ENCODE data around the gene HOXD9.

HOXD9 gene

DNA sequence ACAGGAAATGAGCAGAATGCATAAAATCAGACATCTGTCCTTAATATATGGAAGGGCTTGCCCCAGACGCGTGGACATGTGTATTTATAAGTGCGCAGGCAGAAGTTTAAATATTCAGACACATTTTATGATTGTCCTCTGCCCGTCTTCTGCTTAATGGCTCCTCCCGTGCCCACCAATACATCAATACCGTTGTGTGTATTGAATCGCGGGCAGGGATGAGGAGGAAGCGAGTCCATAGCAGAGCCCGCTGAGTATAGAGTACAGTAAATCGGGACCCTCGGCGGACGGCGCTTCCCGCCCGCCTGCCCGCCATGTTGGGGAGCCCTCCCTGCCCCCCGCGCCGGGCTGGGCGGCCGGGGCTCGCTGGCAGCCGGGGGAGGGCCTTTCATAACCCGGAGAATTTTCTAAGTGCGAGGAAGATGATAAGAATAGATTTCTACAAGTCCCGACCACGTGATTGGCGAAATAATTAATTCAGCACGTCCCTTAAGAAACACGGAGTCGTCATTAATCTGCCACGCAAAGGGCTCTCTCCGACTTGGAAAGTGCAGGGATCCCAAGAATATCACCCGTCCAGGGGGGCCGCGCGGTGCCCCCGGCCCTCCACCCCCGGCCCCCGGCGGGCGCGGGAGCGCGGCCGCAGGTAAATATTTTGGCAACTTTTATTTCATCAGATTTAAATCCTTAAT, 34.4 kb downstream of the HOXD9 start, which contains the start of gene HOXD3:
HOXD3 (plus strand) TSS at position 501 of the 692 bp plus-strand sequence. CDS start 11,808 bp downstream, outside the sequence.
- no peak for DNase-seq

DNA sequence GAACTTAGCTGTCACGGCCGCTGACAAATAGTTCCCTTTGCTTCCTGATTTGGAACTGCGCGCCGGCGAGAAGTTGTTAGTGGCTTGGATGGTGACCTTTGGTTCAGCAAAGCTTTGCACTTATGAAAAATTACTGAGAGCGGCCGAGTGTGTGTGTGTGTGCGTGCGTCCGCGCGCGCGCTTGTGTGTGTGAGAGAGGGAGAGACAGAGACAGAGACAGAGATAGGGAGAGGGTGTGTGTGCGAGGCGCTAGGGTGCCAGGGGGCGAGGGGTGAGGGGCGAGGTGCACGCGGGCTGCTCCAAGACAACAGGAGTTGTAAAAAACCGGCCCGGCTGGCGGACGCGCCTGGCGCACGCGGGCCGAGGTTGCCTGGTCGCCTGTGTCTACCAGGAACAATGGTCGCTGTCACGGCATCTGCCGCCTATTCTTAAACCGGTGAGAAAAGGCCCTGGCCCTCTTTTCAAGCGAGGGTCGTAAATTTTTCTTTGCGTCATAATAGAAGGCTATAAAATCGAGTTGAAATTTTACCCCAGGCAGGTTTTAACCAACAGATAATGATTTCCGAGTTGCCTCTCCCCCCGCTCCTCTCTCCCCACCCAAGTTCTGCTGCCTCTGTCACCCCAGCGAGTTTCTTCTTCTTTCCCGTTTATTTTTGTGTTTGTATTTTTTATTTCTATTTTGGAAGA, 35.1 kb downstream of the HOXD9 start:
- DNase-seq, result no peak

DNA sequence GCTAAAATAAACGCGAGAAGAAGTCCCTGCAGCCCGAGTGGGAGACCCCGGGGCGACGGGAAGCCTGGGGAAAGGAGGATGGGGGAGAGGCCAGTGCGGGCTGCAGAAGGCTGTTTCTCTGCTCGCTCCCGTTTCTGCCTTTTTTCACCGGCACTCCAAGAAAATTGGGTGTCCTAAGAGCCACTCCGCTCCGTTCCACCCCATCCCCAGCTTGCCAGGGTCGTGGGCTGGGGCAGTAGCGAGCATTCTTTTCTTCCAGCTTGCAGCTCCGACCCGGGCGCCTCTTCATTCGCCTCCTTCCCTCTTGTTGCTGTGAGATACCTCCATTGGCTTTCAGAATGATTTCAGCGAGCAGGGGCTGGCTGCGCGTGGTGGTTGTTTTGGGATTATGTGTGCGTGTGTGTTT, 35.7 kb downstream of the HOXD9 start:
- DNase-seq, result no peak

DNA sequence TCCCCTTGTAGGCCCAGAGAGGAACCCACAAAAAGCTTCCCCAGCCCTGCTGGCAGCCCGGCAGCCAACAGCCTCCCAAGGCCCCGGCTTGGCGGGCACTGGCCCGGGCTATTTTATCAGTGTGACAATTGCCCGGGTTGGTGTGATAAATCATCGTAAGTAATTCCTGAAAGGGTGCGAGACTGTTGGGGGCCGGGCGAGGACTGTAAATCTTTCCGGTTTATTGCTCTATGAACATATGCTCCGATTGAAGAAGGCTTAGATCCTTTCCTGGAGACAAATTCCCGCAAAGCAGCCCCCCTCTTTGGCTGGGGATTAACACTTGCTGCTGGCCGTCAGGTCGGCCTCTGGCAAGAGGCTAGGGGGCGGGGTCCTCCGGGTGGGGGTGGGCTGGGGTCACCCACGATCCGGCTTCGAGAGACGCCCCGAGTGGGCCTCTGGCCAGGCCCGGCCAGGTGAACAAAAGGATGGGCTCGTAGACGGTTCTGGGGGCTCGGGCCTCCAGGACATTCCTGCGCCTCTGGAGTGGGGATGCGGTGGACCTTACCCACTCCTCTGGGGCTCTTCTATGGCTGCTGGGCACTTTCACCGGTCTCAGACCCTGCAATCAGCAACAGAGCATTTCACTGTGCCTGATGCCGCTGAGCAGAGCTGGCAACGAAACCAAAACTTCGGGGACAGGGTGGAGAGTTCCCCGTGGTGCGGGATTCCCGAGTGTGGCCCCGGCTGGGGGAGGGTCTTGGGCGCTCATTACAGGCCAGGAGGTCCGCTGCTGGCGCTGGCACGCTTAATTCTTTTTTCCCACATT, 36.5 kb downstream of the HOXD9 start:
- no peak for DNase-seq

DNA sequence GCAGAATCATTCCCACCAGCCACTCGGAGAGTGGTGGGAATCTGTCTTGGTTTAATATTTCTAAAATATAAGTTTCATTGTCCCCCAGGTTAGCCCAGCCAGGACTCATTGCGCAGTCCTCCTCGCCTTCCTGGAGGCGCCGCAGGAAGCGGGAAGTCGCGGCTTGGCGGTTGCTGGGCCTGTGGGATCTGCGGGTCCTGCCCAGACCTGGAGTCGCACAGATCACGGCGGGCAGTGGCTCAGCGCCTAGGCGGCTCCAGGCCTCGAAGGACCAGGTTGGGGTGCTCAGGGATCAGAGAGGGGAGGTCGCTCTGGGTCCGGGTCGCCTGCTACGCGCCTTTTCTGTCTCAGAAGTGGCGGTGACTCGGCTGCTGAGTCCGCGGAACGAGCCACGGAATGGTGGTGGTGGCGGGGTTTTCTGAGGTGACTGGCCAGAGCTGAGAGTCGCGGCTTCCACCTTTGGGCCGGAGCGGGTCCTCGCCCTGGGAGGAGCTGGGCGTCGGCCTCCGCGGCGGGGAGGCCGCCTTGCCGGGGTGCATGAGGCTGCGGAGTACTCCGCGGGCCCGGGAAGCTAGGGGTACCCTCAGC, 37.2 kb downstream of the HOXD9 start:
- no peak for DNase-seq

DNA sequence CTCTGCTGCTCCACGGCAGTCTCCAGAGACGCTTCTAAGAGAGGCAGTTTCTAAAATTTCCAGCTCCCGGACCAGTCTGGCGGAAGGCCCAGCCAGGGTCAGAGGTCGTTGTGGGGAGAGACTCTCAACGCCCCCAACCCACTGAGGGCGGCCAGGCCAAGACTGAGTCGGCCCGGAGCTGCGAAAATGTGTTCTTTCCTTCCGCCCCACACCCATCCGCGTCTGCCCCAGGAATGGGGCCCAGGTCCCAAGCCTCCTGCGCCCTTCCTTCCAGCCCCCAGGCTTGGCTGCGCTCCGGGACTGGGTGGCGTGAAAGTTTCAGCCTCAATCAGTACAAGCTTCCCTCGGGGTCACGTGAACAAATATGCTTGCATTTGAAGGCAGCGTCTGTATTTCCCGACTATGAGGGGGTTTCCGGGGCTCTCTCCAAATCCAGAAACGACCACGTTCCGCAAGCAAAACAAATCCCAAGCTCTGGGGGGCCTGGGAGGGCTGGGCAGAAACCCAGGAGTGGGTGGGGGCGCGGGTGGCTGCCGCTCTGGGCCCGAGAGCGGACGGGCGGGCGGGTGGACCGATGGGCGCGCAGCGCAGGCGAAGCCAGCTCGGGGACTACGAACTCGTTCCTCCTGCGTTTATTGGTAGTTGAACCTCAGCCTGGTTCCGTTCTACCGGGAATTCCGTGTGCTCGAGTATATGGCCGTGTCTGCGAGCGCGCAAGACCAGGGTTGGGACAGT, 37.9 kb downstream of the HOXD9 start:
- DNase-seq, result no peak

DNA sequence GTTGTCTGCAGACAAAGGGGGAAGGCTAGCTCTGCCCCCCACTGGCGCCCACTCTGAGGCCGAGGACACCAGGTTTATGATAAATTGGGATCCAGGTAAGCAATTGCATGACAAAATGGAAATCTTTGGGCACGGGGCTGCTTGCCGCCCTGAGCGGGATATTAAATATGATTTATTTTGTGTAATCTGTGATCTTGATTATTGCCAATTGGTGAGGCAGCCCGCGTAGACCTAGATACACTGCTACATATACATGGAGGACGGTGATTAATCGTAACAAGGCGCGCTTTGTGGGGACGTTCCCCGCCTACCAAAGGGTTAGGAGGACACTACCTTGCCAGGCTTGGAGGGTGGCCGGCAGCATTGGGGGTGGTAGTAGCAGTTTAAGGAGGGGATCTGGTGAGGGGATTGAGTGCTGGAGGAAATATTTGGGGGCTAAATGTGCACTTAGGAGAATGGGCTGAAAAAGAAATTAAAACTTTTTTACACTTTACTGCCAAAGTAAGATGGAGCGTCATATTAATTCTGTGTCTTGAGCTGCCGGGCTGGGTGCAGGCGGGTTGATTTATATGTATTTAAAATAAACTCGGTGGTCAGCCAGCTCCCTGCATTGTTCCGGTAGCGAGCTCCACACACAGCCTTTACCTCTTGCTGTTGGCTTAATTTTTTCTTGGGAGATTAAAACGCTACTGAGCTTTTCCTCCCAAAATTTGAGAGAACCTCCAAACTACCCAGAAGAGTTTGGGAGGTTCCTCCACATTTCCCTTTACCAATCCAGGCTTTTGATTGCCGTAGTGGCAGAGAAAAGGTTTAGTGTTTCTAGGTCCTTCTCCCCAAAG, 38.7 kb downstream of the HOXD9 start:
- no peak for DNase-seq

DNA sequence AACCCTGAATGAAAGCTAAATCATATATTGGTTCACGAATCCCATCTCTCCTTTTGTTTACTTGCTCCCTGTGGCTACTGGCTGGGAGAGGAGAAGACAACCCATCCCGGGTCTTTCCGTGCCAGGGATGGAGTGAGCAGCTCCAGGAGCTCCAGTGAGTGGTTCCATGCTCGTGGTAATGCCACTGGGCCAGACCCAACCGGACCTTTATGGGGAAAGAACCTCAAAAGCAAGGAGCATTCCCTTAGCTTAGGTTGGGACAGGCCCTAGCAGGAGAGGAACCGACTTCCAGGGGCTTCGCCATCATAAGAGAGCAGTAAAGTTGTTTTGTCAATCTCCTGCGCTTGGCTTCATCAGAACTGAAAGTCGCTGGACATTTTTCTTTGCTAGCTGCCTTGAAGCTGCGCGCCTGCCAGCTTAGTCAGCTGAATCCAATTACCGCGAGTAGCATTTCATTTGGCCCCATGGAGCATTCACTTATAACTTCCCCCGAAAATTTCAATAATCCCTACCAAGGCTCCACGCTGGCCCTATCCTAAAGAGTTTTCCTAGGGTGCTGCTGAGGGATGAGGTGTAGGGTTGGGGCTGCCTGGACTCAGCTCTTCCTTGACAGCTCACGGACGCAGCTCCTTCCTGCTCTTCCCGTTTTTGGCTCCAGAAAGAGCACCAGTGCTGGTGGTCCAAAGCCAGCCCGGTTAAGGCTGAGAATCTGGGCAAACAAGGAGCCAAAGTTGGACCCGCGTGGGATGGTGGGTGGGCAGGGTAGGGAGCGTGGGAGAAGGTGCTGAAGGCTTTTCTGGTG, 39.5 kb downstream of the HOXD9 start:
- no peak for DNase-seq

DNA sequence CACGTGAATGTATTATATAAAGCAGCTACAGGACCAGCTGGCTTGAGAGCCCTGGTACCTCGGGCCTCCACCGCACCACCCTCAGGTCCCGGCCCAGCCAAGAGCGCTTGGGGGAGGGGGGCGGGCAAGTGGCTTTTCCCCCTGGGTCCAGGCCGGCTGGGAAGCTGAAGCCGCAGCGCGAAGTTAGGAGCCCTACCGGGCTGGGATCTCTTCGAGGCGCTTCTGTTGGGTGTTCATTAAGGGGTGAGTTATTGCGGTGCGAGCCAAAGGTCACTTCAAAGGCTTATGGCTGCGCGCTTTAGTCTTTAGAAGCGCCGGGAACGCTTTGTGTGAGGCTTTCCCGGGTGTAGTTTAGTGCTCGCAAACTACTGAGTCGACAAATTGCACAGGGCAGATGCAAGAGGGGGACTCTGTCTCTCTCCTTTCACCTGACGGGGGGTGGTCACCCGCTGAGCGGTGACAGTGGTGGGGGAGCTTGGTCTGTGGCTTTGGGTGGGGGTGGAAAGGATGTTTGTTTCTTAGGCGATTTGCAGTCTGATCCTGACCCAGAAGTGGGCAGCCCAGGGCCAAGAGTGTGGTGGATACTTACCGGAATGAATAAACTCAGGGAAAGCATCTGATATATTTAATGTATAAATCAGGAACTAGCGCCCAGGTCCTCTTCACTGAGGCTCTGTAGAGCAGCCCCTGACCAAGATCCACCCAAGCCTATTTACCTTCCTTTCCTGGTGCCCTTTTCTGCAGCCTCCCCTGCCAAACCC, 40.6 kb downstream of the HOXD9 start:
- DNase-seq, result no peak

DNA sequence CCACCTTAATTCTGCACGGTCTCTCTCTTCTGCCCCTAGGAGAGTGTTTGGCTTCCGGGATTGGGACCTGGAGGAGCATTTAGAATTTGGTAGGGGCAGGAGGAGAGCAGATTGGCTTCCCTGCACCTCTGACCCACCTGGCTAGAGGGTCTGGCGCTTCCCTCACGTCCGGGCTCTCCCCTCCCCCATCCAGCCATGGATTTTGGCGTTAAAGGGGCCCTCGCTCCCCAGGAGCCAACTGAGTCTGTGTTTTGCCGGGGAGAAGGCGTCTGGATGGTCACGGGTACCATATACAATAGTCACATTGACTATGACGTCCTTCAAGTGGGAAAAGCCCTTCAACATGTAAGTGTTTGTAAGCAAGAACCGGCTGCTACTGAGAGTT, 41.1 kb downstream of the HOXD9 start:
- no peak for DNase-seq

DNA sequence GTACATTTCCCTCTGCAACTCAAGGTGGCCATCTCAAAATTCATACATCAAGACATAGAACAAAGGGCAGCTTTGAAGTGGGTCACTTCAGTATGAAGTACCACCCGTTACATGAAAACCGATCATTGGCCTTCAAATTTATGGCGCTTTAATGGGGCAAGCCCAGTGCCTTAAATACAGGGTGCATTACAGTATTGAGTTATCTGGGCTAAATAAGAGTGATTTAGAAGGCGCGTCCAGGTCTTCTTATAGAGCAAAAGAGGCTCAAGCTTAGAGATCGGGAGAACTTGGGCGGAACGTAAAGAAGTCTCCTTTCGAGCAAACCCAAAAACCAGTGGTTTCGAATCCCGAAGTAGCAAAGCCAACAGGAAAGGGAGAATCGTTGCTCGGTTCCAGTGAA, 41.7 kb downstream of the HOXD9 start:
- DNase-seq, result no peak

DNA sequence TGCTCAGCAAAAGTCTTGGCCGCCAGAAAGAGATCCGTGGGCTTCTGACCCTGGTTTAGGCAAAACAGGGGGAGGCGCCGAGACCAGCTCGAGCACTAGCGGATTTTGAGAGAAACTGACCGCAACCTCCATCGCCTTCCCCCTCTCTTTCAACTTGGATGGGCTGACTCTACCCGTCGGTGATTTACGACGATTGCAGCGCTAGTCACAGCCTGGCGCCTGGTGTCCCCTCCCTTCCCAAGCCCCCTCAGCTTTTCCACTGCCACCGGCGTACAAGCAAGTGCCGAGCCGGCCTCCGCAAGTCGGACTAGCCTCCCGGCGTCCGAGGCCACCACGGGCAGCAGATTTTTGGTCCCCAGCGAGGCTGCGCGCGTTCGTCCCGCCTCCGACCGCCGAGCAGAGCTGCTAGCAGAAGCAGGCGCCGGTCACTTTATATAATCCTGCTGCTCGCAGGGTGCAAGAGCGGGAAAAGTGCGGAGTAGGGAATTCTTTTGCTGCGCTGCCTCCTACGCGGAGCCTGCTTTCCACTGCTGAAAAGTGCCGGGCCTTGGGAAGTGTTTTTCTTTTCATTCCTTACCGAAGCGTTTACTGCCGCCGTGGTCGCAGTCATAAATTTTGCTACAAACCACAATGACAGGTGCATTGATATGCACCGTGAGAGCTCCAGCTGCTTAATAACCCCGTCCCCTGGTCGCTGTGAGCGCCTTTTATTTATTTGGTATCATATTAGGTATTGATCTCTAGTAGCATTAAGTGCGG, 42.3 kb downstream of the HOXD9 start:
- no peak for DNase-seq

DNA sequence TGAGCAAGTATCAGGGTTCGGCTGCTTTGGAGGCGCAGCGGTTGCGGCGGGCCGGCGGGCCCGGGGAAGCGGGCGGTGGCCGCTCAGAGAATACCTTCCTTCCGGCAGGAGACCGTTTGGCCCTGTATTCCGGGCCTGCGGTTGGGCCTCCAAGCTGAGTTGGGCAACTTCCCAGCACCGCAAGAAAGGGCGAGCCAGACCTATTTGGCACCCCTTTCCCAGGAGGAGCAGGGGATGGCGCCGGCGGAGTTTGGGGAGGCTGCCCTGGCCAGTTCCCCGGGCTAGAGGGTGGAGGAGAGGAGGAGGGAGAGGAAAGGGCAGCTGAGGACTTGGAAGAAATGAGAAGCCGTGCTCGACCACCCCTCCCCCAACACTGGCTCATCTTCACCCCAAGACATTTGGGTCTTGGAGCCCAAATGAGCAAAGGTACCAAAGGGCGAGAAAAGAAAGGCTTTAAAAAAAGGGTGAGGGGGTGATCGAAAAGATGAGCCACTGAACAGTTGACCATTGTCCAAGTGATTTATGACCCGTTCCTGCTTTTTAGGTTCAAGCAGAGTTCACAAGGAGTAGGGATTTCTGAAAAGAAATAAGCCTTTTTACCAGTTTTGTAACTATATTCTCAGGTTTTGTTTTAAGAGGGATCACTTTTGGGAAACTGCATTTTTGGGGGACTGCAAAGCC, 43.0 kb downstream of the HOXD9 start:
- DNase-seq, result no peak

DNA sequence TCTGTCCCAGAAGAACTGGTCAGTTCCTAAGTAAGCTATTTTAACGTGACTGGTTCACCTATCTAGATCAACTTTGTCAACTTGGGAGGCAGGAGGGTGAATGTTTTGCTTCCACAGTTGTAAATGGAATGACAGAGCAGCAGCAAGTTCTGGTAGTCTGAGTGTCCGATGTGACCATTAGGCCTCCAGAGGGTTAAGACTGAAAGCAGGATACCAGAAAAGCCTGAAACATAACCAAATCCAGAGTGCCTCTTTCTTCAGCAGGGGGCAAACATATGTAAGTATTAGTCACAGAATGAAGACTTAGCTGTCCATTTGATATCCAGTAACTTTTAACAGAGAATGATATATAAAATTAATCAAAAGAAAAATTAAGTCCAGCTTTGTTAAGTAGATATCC, 43.8 kb downstream of the HOXD9 start:
- DNase-seq, result no peak

DNA sequence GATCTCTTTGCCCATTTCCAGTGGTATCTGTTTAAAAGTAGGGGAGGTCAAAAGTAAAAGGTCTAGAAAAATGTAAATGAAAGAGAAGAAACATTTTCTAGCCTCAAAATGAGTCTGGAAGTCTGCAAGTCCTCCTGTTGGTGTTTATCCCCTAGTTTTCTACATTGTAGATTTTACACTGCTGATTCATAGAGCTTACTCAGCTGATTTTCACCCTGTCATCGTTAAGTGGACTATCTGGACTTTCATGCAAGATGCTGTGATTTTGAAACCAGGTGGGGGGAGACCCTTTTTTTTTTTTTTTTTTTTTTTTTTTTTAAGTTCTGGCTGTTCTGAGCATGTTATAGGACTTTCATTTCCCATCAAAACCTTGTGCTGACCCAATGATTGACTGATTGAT, 44.9 kb downstream of the HOXD9 start:
- no peak for DNase-seq

DNA sequence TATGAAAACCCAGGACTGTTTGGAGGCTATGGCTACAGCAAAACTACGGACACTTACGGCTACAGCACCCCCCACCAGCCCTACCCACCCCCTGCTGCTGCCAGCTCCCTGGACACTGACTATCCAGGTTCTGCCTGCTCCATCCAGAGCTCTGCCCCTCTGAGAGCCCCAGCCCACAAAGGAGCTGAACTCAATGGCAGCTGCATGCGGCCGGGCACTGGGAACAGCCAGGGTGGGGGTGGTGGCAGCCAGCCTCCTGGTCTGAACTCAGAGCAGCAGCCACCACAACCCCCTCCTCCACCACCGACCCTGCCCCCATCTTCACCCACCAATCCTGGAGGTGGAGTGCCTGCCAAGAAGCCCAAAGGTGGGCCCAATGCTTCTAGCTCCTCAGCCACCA, 46.7 kb downstream of the HOXD9 start:
- no peak for DNase-seq

DNA sequence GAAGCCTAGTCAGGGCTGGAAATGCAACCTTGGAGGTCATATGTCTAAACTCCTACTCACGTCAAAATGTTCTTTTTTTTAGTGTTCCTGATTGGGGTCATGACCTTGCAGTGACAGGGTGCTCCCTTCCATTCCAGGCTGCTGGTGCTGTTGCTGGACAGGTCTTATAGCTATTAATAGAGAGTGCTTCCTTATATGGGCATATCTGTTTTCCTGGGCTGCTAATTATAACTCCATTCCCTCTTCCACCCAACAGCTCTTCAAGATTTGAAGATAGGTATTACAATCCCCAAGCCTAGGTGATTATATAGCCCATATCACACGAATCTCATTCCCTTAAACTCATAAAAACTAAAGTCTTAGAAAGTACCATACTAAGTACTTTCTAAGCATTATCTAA, 47.2 kb downstream of the HOXD9 start:
- no peak for DNase-seq

DNA sequence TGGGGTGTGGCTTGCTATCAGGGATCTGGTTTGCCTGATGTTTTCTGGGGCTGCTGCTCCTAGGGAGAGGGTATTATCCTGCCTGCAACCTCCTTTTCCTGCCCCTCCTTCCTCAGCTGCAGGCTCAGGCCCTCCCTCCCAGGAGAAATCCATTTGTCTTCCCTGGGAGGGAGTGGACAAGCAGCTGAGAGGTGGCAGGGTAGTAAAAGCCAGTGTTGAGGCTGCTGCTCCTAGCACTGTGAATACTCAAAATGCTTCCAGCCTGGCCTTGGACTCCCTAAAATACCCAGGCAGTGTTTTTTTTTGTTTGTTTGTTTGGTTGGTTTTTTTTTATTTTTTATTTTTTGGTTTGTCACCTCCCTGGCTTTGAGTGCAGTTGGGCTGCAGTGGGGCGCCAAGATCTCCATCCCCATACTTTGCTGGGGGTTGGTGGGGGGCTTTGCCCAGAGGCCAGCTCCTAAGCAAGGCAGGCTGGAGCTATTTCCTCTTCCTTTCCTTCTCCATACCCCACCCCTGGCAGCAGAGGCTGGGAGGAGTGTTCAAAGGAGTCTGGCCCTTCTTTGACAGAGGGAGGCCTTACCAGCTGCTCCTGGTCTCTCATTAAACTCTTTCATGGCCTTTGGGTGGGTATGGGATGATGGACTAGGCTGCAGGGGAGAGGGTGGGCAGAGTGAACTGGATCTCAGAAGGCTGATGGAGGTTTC, 48.2 kb downstream of the HOXD9 start:
- DNase-seq, result no peak

All from hippocampal formation (tissue), 2 donors.